ENCODE results near the gene ZBTB16.

ZBTB16 gene

GRCh38 chr11:114290503-114291235, 231.2 kb downstream of the ZBTB16 start:
- DNase-seq, result peak; percentile 85

GRCh38 chr11:114291381-114291780, 231.9 kb downstream of the ZBTB16 start:
- peak; percentile 90 for DNase-seq

- peak; percentile 92 for DNase-seq
These were observed 232.6 kb downstream of the ZBTB16 start for GRCh38 chr11:114291842-114292680.

GRCh38 chr11:114293201-114293711, 233.7 kb downstream of the ZBTB16 start:
- DNase-seq, result peak; percentile 55

GRCh38 chr11:114295676-114296604, 236.4 kb downstream of the ZBTB16 start, which contains the start of gene NNMT:
Gene NNMT, plus strand, starts transcription at chr11:114296399. Its CDS starts 158 bp downstream, at chr11:114296557.
- peak; percentile 100 for DNase-seq

GRCh38 chr11:114296605-114297372, 237.3 kb downstream of the ZBTB16 start:
- no peak for DNase-seq

GRCh38 chr11:114297806-114298709, 238.5 kb downstream of the ZBTB16 start:
- peak; percentile 50 for DNase-seq

- peak; percentile 37 for DNase-seq
These were observed 239.2 kb downstream of the ZBTB16 start for GRCh38 chr11:114298710-114299109.
